ENCODE data around the gene KDM7A. TPM values are rescaled to one million over a fixed set of nuclear protein-coding genes. Genes with fewer than 3 reads are reported as not detected.

KDM7A gene
- total and polyA plus RNA-seq, 8 donors = 2.3 to 49.8 (median 17.9) TPM

DNA sequence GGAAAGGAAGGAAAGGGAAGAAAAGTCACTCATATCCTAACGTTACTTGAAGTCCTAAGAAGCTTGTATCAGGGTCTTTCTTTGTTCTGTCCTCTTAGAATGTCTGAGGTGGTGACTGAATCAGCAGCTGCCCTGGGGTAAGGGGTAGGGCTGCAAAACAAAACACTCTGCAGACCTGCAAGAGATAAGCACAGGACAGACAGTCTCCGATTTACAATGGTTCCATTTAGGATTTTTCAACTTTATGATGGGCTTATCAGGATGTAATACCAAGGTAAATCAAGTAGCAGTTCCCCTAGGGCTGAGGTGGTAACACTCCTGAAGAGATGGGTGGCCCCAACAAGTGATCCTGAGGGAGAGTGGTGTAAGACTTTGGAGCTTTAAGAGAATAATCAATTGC is 16.5 kb downstream of the KDM7A start:
- 14 to 30% (median 19%) methylated on average over 2 of the region's 2 CpGs for WGBS, 5 donors
- TF ChIP-seq POLR2A (IDR thresholded peaks at IDR 0.05) (no peak), EP300 (IDR thresholded peaks at IDR 0.05) (no peak)
- TF ChIP-seq, protein P1, sequence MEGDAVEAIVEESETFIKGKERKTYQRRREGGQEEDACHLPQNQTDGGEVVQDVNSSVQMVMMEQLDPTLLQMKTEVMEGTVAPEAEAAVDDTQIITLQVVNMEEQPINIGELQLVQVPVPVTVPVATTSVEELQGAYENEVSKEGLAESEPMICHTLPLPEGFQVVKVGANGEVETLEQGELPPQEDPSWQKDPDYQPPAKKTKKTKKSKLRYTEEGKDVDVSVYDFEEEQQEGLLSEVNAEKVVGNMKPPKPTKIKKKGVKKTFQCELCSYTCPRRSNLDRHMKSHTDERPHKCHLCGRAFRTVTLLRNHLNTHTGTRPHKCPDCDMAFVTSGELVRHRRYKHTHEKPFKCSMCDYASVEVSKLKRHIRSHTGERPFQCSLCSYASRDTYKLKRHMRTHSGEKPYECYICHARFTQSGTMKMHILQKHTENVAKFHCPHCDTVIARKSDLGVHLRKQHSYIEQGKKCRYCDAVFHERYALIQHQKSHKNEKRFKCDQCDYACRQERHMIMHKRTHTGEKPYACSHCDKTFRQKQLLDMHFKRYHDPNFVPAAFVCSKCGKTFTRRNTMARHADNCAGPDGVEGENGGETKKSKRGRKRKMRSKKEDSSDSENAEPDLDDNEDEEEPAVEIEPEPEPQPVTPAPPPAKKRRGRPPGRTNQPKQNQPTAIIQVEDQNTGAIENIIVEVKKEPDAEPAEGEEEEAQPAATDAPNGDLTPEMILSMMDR (IDR thresholded peaks at IDR 0.05) = no peak
- Histone ChIP-seq H3K36me3 (peaks cover 0 to 6% (median 2%) of the 10 kb centered on the region in 4 donors), H3K27me3 (no peaks in the 10 kb centered on the region), H3K9me3 (no peaks in the 10 kb centered on the region), H3K4me1 (peaks cover 11 to 84% (median 42%) of the 10 kb centered on the region in 4 donors), H3K4me3 (no peak overlapping the region), H3K27ac (no peak overlapping the region)
- no peak for DNase-seq
- intact Hi-C loops (cut with DNase I; ENCODE audit: low total_unique reads) = no loop called here

DNA sequence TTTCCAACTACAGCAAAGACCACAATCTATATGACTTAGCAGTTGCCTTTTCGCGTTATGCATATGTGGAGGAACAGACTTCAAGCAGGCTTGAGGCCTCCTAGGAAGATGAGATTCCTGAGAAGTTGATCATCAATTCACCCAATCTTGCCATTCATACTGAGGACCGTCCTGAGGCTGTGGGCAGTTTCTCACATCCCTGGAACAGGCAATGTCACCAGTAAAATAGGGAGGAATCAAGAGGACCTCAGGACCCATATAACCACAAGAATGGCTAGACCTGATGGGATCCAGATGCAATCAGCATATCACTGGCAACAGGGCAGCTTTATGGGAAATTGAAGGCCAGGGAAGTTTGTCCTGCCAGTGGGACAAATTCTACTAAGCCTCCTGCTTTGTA is 17.3 kb downstream of the KDM7A start:
- DNase-seq = no peak
- no peak overlapping the region for H3K4me3 ChIP-seq
- peaks cover 11 to 84% (median 44%) of the 10 kb centered on the region in 4 donors for H3K4me1 ChIP-seq
- TF ChIP-seq POLR2AphosphoS5 (IDR thresholded peaks at IDR 0.05) (no peak), POLR2A (IDR thresholded peaks at IDR 0.05) (no peak), EP300 (IDR thresholded peaks at IDR 0.05) (no peak)
- TF ChIP-seq, protein P1 (IDR thresholded peaks at IDR 0.05) = no peak
- 94 to 99% (median 95%) methylated on average over 3 of the region's 3 CpGs for WGBS, 5 donors
- H3K9me3 ChIP-seq = no peaks in the 10 kb centered on the region
- H3K36me3 ChIP-seq = peaks cover 0 to 6% (median 2%) of the 10 kb centered on the region in 4 donors
- H3K27me3 ChIP-seq = no peaks in the 10 kb centered on the region
- H3K27ac ChIP-seq = no peak overlapping the region
- intact Hi-C loops (cut with DNase I; ENCODE audit: low total_unique reads) = no loop called here

DNA sequence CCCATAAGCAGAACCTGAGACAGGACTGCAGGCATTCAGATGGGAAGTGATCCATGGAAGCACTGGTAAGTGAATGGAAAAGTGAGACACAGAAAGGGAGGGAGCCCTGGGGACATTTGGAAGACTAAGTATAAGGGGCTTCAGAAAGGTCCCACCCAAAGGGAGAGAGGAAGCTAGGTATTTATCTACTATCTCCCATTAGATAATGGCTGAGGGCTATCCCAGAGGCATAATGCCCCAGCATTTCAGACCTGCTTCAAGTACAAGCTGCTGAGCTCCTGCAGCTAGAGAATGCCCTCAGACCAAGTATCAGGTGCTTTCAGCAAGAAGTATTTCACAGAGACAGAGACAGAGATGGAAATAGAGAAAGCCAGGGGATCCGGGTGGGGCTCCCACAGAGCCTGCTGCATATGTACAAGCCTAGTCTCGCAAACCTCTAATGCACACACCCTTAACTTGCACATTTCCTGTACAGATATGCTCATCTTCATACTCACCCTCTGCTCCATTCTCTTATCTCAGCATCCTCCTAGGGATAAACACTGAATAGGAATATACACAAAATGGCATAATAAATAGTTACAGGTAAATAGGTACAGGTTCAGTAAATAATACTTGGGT is 20.2 kb downstream of the KDM7A start:
- no peak for DNase-seq
- Histone ChIP-seq H3K36me3 (peaks cover 0 to 6% (median 2%) of the 10 kb centered on the region in 4 donors), H3K9me3 (no peaks in the 10 kb centered on the region), H3K4me1 (peaks cover 17 to 80% (median 50%) of the 10 kb centered on the region in 4 donors), H3K27ac (no peak overlapping the region), H3K4me3 (no peak overlapping the region), H3K27me3 (no peaks in the 10 kb centered on the region)
- TF ChIP-seq EP300 (IDR thresholded peaks at IDR 0.05) = no peak
- no peak for TF ChIP-seq POLR2A (IDR thresholded peaks at IDR 0.05)
- no peak for TF ChIP-seq POLR2AphosphoS5 (IDR thresholded peaks at IDR 0.05)
- TF ChIP-seq, protein P1 (IDR thresholded peaks at IDR 0.05) = no peak
- WGBS, 5 donors = 64 to 80% (median 78%) methylated on average over 2 of the region's 2 CpGs
- intact Hi-C loops (cut with DNase I; ENCODE audit: low total_unique reads) = no loop called here

DNA sequence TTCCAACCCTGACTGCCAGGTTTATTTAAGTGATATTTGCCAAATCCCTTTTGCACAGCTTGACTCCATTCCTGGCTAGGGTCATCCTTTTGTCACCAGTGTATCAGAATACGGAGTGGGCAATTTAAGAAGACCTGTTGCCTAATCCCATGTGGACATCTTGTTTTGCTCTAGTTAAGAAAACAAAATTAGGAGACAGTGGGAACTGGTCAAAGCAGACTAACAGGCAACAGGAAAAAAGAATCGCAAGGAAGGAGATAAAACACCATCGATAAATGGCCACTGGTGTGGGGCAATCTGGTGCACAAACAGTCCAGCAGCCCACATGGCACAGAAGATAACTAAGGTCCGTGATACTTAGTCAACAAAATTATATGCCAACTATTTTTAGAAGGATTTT is 21.4 kb downstream of the KDM7A start:
- TF ChIP-seq, protein P1 (IDR thresholded peaks at IDR 0.05) = no peak
- no peak for TF ChIP-seq POLR2AphosphoS5 (IDR thresholded peaks at IDR 0.05)
- TF ChIP-seq EP300 (IDR thresholded peaks at IDR 0.05) = no peak
- no peak for TF ChIP-seq POLR2A (IDR thresholded peaks at IDR 0.05)
- Histone ChIP-seq H3K9me3 (no peaks in the 10 kb centered on the region), H3K4me3 (no peak overlapping the region), H3K27me3 (no peaks in the 10 kb centered on the region), H3K36me3 (peaks cover 0 to 6% (median 2%) of the 10 kb centered on the region in 4 donors), H3K27ac (no peak overlapping the region), H3K4me1 (peaks cover 15 to 80% (median 53%) of the 10 kb centered on the region in 4 donors)
- no peak for DNase-seq
- 41 to 78% (median 62%) methylated on average over 4 of the region's 4 CpGs for WGBS, 5 donors
- intact Hi-C loops (cut with DNase I; ENCODE audit: low total_unique reads) = no loop called here
